Dermis microvascular lymphatic vessel endothelial cell (primary cell): ENCODE measurements around the gene ZNF318. TPM values are rescaled to one million over a fixed set of nuclear protein-coding genes. Genes with fewer than 3 reads are reported as not detected.
"Not testable (repeated sequence)": the region's sequence is repeated elsewhere in the genome, so short reads cannot be mapped to it uniquely, and the experiment has no call there.

Experiments
- DNase-seq, 2 donors: peaks; one replicate each; pipeline versions ENCODE4 v3.0.0 to v3.0.0-alpha.2; 2010; ENCODE audit warnings: low read depth in 2 of 2
- total RNA-seq: library from RNA; depleted of rRNA; stranded (reverse); fragments of >200 nt; gene quantifications from 2 replicates; pipeline ENCODE4 v1.2.1, GENCODE V29; 2014

ZNF318 gene, protein sequence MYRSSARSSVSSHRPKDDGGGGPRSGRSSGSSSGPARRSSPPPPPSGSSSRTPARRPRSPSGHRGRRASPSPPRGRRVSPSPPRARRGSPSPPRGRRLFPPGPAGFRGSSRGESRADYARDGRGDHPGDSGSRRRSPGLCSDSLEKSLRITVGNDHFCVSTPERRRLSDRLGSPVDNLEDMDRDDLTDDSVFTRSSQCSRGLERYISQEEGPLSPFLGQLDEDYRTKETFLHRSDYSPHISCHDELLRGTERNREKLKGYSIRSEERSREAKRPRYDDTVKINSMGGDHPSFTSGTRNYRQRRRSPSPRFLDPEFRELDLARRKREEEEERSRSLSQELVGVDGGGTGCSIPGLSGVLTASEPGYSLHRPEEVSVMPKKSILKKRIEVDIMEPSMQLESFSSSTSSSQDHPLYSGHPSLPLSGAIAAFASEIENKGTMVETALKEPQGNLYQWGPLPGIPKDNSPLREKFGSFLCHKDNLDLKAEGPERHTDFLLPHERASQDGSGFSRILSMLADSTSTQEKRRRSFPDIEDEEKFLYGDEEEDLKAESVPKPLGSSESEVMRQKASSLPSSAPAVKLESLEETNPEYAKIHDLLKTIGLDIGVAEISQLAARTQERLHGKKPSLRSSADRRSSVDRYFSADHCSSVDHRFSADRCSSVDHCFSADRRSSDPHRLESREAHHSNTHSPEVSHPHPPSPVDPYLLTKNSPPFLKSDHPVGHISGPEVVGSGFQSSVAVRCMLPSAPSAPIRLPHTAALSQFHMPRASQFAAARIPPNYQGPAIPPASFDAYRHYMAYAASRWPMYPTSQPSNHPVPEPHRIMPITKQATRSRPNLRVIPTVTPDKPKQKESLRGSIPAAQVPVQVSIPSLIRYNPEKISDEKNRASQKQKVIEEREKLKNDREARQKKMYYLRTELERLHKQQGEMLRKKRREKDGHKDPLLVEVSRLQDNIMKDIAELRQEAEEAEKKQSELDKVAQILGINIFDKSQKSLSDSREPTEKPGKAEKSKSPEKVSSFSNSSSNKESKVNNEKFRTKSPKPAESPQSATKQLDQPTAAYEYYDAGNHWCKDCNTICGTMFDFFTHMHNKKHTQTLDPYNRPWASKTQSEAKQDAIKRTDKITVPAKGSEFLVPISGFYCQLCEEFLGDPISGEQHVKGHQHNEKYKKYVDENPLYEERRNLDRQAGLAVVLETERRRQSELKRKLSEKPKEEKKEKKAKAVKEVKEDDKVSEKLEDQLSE (N-terminal part only)
- 4.0 and 7.0 TPM in 2 replicates for total RNA-seq

DNA sequence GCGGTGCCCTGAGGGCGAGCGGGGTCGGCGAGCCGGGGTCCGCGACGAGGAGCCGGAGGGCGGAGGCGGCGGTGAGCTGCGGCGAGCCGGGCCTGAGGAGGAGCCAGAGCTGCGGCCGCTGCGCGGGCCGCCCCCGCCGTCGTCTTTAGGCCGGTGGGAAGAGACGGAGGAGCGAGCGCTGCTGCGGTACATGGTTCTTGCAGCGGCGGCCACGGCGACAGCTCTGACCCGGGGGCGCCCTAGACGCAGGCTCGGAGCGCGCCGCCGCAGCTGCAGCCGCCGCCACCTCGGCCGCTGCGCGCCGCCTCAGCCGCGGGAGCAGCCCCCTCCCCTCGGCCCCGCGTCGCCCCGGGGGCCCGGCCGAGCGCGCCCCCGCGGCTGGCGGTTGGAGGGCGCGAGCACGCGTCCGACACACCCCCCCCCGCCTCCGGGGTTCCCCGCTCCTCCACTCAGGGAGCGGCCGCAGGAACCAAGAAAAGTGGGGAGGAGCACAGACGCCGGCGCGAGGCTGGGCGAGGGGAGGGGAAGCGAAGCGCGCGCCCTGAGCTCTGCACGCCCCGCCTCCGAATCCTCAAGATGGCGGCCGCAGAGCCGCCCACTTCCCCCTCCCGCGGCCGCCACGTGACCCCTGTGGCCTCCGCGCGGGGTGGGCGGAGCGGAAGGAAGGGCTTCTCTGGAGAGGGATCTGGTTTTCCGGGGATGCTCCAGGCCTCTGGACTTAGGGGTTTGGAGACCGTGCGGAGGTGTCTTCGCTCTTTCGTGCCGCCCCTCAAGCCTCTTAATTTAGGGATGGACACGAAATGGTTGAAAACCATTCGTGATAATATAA, at the start of gene ZNF318:
Gene ZNF318, minus strand, starts transcription at position 474 of the 829 bp plus-strand sequence. Its CDS starts 282 bp downstream, at position 192.
- DNase-seq, result peak; percentile 72 to 95

DNA sequence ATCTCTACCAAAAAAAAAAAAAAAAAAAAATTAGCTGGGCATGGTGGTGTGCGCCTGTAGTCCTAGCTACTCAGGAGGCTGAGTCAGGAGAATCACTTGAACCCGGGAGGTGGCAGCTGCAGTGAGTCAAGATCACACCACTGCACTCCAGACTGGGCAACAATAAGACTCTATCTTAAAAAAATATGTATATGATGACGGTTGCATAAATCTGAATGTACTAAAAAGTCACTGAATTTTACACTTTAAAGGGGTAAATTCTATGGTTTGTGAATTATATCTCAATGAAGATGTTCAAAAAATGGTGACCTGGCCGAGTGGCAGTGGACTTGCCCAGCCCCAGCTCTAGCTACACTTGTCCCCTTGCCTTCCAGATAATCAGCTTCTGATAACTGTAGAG, 47.5 kb upstream of the ZNF318 start:
- no peak for DNase-seq

DNA sequence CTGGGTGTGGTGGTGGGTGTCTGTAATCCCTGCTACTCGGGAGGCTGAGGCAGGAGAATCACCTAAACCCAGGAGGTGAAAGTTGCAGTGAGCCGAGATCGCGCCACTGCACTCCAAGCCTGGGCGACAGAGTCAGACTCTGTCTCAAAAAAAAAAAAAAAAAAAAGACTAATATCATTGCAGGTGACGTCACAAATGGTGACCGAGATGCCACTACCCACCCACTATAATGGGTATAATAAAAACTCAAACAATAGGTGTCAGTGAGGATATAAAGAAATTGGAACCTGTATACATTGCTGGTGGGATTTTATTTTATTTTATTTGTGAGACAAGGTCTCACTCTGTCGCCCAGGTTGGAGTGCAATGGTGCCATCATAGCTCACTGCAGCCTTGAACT, 45.8 kb upstream of the ZNF318 start:
- DNase-seq, result not testable (repeated sequence)

DNA sequence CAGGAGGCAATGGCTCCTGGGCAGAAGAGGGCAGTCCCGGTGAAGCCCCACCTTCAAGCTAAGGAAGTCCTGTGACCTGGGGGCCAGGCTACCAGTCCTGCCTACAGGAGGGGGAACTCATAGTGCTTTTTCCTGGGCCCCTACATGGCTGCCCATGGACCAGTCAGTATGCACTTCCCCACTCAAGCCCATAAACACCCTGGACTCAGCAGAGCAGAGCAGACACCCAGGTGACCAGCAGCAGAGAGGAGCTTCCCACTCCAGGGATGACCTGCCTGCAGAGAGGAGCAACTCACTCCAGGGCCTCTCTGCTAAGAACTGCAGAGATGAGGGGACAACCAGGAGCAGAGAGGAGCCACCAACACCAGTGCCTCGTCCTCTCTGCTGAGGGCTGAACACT, 43.6 kb upstream of the ZNF318 start:
- no peak for DNase-seq

DNA sequence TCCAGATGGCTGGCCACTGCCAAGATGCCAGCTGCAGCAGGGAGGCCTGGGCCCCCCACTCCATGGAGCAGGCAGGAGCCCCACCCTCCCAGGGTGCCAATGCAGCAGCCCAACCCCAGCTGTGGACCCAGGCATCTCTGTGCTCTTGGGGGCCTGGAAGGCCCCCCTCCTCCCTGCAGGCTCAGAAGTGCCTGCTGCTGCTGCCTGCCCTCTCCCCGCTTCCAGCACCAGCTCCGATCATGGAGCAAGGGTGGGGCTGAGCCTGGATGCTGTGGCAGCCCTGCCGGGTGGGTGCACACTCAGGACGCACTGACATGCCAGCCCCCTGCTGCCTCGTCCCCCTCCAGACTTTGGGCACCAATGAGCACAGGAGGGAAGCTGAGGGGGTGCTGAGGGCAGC, 43.1 kb upstream of the ZNF318 start:
- no peak for DNase-seq

DNA sequence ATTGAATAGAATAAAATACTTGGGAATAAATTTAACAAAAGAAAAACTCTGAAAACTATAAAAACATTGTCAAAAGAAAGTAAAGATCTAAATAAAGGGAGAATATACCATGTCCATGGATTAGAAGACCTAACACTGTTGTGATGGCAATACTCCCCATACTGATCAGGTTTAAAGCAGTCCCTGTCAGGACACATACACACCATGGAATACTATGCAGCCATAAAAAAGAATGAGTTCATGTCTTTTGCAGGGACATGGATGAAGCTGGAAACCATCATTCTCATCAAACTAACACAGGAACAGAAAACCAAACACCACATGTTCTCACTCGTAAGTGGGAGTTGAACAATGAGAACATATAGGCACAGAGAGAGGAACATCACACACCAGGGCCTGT, 41.3 kb upstream of the ZNF318 start:
- DNase-seq, result not testable (repeated sequence)

DNA sequence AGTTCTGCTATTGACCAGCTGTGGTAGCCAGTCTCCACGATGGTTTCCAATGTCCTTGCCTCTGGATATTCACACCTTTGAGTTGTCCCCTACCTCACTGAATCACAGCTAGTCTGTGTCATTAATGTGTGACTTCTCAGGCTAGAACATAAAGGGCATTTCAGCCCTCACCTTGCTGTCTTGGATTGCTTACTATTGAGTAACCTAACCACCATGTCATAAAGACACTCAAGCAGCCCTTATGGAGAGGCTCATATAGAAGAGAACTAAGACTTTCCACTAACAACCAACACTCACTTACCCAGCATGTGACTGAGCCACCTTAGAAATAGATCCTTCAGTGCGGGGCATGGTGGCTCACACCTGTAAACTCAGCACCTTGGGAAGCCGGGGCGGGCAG, 38.8 kb upstream of the ZNF318 start:
- no peak for DNase-seq

DNA sequence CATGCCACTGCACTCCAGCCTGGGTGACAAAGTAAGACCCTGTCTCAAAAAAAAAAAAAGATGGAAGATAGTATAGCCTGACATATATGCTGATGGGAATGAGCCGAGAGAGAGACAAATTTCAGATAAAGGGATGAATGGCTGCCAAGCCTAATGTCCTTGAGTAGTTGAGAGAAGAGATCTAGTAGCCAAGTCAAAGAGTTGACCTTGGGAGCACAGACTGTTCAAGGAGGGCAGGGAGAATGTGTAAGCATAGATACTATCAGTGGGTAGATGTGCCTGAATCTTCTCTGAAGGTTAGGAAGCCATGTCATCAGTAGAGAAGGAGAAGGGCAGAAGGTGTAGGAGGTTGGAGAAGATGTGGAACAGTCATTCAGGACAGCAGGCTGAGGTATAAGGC, 37.8 kb upstream of the ZNF318 start:
- DNase-seq, result no peak

DNA sequence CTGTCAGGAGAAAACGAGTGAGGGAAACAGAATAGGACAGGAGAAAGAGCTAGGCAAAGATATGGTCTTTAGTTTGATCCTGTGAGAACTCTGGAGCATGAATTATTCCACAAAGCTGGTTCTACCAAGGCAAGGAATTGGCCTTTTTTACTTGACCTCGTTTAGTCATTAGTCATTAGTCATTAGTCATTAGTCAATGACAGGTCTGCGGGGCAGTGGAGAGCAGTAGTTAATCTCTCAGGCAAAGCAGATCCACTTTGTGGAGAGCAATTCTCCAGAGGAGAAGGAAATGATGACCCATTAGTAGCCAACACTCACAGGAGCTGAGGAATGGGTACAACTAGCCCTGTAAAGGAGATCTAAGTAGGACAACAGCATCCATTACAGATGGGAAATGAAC, 35.9 kb upstream of the ZNF318 start:
- DNase-seq, result no peak

DNA sequence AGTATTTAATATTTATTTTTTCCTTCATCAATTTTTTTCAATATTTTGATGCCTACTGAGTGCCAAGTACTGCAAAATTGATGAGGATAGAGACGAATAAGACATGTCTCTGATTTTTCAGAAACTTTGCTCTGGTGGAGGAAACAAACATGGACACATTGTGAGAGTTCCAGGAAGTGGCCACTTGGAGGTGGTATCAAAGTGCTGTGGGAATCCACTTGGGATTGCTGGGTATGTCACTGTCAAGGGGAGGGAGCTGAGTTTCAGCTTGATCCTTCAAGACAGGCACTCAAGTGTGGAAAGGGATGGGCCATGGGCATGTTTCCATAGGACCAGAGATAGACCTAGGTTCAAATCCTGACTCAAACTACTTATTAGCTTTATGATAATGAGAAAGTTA, 33.4 kb upstream of the ZNF318 start:
- DNase-seq, result no peak

DNA sequence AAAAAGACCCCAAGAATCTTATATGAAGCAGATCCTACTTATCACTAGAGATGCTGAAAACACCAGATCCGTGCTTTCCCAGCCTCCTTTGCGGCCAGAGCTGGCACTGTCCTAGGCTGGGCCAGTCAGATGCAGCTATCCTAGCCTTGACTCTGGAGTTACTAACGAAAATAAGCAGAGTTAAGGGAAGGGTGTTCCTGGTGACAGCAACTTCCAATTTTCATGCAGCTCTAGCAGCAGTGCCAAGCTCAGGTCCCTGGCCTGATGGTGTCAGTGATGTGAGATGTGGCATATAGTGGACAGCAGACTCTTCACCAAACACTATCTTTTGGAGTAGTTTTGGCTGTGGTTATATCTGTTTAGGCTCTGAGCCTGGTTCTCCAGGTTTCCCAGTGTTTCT, 32.3 kb upstream of the ZNF318 start:
- no peak for DNase-seq

DNA sequence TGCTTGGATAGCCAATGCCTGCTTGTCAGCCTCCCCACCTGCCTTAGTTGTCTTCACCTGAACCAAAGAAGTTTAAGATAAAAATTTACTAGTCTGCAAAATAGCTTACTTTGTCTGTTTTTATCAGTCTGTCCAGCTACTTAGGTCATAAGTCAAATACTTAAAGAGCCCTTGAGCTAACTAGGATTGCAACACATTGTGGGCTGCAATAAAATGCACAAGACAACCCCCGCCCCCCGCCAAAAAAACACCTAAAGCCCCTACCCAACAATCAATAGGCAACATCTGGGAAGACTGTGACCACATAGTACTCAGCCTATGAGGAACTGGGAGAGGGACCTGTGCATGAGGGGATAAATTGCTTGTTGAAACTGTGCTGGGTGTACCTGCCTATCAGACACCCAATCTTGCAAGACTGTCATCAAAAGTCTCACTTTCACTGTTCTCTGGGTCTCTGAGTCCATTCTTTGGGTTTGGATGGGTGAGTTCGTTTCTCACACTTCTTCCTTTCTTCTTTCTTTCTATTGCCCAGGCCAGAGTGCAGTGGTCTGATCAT, 30.6 kb upstream of the ZNF318 start:
- no peak for DNase-seq

DNA sequence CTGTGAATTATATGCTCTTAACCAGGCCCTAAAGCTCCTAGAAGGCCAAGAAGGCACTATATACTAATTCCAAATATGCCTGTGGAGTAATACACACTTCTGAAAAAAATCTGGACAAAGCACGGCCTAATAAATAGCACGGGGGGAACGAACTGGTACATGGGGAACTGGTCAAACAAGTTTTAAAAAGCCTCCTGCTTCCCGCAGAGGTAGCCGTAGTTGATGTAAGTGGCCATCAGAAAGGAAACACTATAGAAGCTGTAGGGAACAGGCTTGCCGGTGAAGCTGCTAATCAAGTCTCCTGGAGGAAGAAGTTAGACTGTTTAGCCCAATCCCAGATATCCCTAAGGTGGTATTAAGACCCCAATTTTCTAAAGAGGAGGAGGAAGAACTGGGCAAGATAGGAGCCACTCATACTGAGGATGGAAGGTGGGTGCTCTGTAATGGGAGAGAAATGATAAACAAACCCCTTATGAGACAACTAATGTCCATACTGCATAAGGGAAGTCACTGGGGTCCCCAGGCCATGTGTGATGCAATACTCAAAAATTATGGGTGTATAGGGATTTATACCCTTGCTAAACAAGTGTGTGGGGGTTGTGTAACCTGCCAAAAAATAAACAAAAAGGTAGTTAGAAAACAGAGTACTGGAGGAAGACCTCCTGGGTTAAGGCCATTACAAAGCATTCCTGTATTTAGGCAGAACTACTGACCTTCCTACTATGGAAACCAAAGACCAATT, 27.1 kb upstream of the ZNF318 start:
- DNase-seq, result no peak

DNA sequence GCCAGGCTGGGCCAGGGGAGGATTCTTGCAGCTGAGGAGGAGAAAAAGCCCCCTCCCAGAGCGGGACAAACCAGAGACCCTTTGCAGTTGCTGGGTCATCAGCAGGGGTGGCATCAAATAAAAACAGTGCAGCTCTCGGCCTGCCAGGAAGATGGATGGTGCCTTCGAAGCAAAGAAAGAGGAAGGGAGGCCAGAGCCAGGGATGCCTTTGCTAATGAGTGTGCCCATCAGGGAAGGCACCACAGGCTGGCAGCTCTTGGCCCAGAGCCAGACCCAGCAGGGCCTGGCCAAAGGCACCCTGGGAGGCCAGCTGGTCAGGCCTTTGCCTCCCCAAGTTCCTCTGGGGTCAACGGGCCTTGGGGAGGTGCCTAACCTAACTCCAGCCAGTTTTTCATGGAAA, 26.3 kb upstream of the ZNF318 start:
- no peak for DNase-seq

DNA sequence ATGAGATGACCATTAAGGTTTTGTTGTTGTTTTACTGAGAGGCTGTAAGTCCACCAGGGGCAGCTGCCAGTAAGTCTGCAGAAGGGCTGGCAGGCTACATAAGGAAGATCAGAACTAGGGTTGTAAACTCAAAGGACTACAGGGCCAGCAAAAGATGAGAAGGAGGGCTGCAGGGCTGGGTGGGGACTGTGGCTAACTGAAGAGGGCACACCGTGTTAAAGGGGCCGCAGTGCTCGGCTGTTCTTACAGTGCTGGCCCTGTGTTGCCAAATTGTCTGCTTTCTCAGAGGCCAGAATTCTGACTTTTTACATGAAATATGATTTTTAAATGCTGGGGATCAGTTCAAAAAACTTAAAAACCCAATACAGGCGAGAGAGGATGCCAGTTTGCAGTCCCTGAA, 25.5 kb upstream of the ZNF318 start:
- no peak for DNase-seq

DNA sequence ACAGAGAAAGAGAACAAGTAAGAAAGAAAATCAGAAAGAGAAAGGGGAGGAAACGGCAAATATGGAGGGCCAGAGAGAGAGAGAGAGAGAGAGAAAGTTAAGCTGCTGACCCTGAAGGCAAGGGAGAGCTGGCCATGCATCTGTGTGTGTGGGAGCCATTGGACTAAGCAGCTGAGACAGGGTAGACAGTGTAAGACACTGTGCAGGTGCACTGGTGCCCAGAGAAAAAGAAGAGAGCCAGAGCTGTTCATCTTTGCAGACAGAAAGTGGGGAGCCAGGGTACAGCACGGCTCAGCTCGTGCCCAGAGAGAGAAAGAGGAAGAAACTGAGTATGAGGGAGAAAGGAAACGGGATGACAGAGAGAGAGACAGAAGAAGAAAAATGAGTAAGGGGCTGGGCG, 24.2 kb upstream of the ZNF318 start:
- no peak for DNase-seq

DNA sequence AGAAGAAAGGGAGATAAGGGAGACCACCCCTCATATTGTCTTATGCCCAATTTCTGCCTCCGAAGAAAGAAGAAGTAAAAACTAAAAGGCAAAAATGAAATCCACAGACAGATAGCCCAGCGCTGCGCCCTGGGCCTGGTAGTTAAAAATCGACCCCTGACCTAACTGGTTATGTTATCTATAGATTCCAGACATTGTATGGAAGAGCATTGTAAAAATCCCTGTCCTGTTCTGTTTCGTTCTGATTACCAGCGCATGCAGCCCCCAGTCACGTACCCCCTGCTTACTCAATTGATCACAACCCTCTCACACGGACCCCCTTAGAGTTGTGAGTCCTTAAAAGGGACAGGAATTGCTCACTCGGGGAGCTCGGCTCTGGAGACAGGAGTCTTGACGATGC, 23.7 kb upstream of the ZNF318 start:
- not testable (repeated sequence) for DNase-seq

DNA sequence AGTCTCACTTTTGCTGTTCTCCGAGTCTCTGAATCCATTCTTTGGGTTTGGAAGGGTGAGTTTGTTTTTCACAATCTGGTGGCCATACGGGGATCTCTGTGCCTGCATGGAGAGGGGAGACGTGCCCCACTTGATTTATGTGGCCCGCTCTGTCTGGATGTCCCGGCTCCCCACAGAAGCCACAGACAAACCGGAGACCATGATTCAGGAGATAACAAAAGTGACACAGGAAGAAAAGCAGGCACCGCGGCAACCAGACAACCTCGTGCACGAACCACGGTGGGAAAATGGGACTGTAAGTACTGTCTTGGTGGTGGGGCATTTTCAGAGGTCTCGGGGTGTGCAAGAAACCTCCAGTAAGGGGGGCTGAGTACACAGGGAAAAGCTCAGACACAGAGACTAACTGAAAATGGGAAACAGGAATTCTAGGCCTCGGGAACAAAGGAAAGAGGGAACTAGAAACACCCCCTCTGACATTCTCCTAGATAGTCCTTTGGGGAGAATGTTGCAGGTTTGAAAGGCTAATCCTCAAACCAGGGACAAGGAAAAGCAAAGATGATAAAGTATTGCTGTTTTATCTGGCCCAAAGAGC, 22.1 kb upstream of the ZNF318 start:
- DNase-seq, result no peak

DNA sequence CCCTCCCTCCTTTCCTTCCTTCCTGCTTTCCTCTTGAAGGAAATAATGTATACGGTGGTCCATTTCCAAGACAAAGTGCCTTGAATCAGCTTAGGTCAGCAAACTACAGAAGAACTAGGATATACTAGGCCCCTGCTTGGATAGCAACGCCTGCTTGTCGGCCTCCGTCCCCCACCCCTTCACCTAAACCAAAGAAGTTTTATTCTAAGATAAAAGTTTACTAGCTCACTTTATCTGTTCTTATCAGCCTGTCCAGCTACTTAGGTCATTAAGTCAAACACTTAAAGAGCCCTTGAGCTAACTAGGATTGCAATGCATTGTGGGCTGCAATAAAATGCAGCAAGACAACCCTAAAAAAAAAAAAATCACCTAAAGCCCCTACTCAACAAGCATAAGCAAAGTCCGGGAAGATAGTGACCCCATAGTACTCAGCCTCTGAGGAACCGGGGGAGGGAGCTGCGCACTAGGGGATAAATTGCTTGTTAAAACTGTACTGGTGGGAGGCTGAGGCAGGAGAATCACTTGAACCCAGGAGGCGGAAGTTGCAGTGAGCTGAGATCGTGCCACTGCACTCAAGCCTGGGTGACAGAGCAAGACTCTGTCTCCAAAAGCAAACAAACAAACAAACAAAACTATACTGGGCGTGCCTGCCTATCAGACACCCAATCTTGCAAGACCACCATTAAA, 21.4 kb upstream of the ZNF318 start:
- DNase-seq, result not testable (repeated sequence)
